Measurements from ENCODE around the gene MOBP. TPM values are rescaled to one million over a fixed set of nuclear protein-coding genes. Genes with fewer than 3 reads are reported as not detected.

The MOBP gene
- total and polyA plus RNA-seq, 8 donors = 0.06 to 0.92 (median 0.43) TPM; not detected in 4

DNA sequence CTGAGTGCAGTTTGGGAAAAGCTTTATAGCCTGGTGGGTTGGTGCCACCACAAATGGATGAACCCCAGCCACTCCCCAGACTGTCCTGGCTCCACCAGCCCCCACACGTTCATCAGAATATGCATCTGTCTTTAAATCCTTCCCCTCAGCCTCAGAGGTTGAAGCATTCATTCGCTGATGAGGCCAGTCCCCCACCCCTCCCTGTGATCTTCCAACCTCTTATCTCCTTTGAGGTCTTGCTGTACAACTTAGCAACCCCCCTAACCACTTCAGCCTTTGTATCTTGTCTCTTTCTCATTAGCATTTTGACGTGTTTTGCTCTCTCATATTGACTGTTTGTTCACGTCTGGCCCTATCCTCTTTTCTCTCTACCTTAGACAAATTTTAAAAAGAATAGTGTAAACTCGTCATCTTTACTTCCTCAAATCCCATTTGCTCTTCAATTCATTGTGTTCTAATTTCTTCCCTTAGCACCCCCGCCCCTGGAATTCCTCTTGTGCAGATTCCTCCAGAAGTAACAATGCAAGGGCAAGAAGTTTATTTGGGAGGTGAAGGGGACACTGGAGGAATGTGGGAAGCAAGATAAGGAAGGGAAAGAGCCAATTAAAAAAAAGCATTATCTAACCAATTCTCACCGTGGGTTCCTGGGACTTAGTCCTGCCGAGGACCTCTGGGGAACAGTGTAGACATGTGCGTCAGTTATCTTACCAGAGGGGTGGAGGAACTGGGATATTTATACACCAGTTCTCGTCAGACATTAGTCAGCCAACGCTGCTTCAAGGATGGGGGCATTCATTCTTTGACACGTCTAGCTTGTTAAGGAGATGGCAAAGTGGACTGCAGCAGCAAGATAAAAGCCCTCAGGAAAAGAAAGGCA is 38.6 kb downstream of the MOBP start:
- Histone ChIP-seq H3K4me3 (no peak overlapping the region), H3K4me1 (peaks cover 0 to 10% (median 4%) of the 10 kb centered on the region in 4 donors), H3K27ac (no peak overlapping the region), H3K27me3 (peaks cover 0 to 19% (median 14%) of the 10 kb centered on the region in 3 donors), H3K36me3 (no peaks in the 10 kb centered on the region), H3K9me3 (peaks cover 0 to 4% (median 0%) of the 10 kb centered on the region in 4 donors)
- no peak for TF ChIP-seq POLR2AphosphoS5 (IDR thresholded peaks at IDR 0.05)
- TF ChIP-seq, protein P1, sequence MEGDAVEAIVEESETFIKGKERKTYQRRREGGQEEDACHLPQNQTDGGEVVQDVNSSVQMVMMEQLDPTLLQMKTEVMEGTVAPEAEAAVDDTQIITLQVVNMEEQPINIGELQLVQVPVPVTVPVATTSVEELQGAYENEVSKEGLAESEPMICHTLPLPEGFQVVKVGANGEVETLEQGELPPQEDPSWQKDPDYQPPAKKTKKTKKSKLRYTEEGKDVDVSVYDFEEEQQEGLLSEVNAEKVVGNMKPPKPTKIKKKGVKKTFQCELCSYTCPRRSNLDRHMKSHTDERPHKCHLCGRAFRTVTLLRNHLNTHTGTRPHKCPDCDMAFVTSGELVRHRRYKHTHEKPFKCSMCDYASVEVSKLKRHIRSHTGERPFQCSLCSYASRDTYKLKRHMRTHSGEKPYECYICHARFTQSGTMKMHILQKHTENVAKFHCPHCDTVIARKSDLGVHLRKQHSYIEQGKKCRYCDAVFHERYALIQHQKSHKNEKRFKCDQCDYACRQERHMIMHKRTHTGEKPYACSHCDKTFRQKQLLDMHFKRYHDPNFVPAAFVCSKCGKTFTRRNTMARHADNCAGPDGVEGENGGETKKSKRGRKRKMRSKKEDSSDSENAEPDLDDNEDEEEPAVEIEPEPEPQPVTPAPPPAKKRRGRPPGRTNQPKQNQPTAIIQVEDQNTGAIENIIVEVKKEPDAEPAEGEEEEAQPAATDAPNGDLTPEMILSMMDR (IDR thresholded peaks at IDR 0.05) = no peak
- TF ChIP-seq POLR2A (IDR thresholded peaks at IDR 0.05) = no peak
- no peak for TF ChIP-seq EP300 (IDR thresholded peaks at IDR 0.05)
- no peak for DNase-seq
- 26 to 40% (median 31%) methylated on average over 12 of the region's 12 CpGs for WGBS, 5 donors
- intact Hi-C loops (cut with DNase I; ENCODE audit: low total_unique reads) = no loop called here

DNA sequence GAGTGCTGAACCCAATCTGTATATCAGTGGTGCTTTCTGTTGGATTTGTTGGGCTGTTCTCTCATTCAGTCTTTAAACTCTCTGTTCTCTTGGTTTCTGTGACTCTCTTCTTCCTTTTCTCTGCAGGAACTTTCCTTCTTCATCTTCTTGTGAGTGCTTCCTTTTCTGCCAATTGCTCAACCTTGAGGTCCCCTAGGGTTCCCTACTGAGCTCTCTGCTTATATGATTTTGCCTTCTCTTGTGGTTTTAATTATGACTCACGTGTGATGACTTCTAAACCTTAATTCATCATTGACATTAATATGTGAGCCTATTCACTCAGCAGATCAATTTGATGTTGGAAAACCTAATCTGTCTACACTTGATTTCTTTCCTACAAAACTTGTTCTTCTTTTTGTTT is 39.4 kb downstream of the MOBP start:
- TF ChIP-seq POLR2A (IDR thresholded peaks at IDR 0.05) (no peak), EP300 (IDR thresholded peaks at IDR 0.05) (no peak), POLR2AphosphoS5 (IDR thresholded peaks at IDR 0.05) (no peak)
- TF ChIP-seq, protein P1 (IDR thresholded peaks at IDR 0.05) = no peak
- peaks cover 0 to 10% (median 3%) of the 10 kb centered on the region in 4 donors for H3K4me1 ChIP-seq
- no peak overlapping the region for H3K4me3 ChIP-seq
- no peaks in the 10 kb centered on the region for H3K36me3 ChIP-seq
- H3K27me3 ChIP-seq = peaks cover 0 to 12% (median 11%) of the 10 kb centered on the region in 3 donors
- 39 to 60% (median 48%) methylated on average over 1 of the region's 1 CpG for WGBS, 5 donors
- H3K9me3 ChIP-seq = peaks cover 0 to 4% (median 0%) of the 10 kb centered on the region in 4 donors
- intact Hi-C loops (cut with DNase I; ENCODE audit: low total_unique reads) = no loop called here
- DNase-seq = no peak
- no peak overlapping the region for H3K27ac ChIP-seq

DNA sequence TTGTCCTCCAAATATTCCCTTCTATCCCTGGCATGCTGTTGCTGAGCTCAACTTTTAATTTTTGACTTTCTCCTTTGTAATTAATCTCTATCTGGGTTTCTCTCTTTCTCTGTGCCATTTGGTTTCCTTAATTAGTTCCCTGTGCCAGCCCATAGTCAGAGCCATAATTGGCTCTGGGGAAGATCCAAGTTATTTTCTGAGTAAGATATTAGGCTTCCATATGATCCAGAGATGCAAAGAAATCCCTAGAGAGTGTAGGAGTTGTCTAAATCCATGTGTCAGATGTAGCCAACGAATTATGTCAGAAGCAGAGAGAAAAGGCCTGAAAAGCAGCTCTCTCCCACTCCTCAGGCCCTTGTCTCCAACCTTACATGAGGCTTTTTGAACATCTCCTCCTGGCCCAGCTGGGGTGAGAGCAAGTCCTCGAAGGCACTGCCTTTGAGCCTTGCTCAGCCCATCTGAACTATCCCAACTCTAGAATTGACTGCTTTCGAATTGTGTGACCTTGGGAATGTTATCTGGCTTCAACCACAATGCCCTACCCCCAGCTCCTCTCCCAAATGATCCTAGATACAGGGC is 46.4 kb downstream of the MOBP start:
- no peak overlapping the region for H3K27ac ChIP-seq
- H3K4me3 ChIP-seq = no peak overlapping the region
- TF ChIP-seq, protein P1 (IDR thresholded peaks at IDR 0.05) = no peak
- TF ChIP-seq EP300 (IDR thresholded peaks at IDR 0.05) (no peak), POLR2AphosphoS5 (IDR thresholded peaks at IDR 0.05) (no peak), POLR2A (IDR thresholded peaks at IDR 0.05) (no peak)
- intact Hi-C loops (cut with DNase I; ENCODE audit: low total_unique reads) = no loop called here
- 62 to 80% (median 69%) methylated on average over 3 of the region's 3 CpGs for WGBS, 5 donors
- H3K9me3 ChIP-seq = no peaks in the 10 kb centered on the region
- no peaks in the 10 kb centered on the region for H3K27me3 ChIP-seq
- no peaks in the 10 kb centered on the region for H3K4me1 ChIP-seq
- no peaks in the 10 kb centered on the region for H3K36me3 ChIP-seq
- no peak for DNase-seq

DNA sequence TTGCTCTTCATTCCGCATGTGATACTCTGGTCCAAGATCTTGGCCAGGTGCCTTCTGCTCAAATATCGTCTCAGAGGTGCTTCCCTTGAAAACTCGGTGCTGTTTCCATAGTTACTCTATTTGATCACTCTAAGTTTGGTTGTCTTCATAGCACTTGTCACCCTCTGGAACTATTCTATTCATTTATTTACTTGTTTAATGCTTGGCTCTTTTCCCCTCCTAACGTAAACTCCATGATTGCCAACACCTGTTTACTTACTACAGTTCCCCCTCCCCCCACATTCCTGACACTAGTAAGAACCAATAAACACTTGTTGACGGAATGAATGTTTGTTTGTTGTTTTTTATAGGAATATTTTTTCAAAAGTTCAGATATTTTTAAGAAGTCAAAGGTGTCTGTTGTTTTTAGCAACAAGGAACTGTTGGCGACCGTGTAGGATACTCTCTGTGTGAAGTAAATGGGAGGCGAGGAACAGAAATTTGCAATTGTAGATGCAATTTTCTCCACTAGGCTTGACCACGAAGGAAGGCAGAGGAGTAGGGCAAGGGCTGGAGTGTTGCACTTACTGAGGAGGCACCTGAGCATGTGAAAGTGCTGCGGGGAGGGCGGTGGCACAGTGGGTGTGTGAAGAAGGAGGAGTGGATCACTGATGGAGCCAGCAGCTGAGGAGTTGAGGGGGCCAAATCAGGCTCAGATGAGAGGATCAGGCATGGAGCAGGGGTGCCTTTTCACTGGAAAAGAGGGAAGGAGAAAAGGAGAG is 48.4 kb downstream of the MOBP start:
- Histone ChIP-seq H3K27ac (no peak overlapping the region), H3K4me3 (no peak overlapping the region), H3K27me3 (no peaks in the 10 kb centered on the region), H3K9me3 (no peaks in the 10 kb centered on the region), H3K4me1 (no peaks in the 10 kb centered on the region), H3K36me3 (no peaks in the 10 kb centered on the region)
- intact Hi-C loops (cut with DNase I; ENCODE audit: low total_unique reads) = no loop called here
- TF ChIP-seq POLR2A (IDR thresholded peaks at IDR 0.05) = no peak
- TF ChIP-seq EP300 (IDR thresholded peaks at IDR 0.05) = no peak
- no peak for TF ChIP-seq POLR2AphosphoS5 (IDR thresholded peaks at IDR 0.05)
- TF ChIP-seq, protein P1 (IDR thresholded peaks at IDR 0.05) = no peak
- WGBS, 5 donors = 47 to 60% (median 51%) methylated on average over 11 of the region's 11 CpGs
- no peak for DNase-seq

Measured in stomach (tissue), 9 donors.